Measurements from ENCODE around the gene PPP2R3A. TPM values are rescaled to one million over a fixed set of nuclear protein-coding genes. Genes with fewer than 3 reads are reported as not detected.
"Not testable (repeated sequence)": the region's sequence is repeated elsewhere in the genome, so short reads cannot be mapped to it uniquely, and the experiment has no call there.

PPP2R3A gene
- polyA plus RNA-seq, 1 donor (not counting 4 experiments of a cell fraction or from before 2014, with no cell fraction given), result 11.1 TPM

DNA sequence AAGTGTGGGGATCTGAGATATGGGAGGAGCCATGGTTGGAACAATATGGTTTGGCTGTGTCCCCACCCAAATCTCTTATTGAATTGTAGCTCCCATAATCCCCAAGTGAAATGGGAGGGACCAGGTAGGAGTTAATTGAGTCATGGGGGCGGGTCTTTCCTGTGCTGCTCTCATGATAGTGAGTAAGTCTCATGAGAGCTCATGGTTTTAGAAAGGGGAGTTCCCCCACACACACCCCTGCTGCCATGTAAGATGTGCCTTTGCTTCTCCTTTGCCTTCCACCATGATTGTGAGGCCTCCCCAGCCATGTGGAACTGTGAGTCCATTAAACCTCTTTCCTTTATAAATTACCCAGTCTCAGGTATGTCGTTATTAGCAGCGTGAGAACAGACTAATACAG is 119.5 kb downstream of the PPP2R3A start:
- H2AFZ ChIP-seq (ENCODE audit: control insufficient read depth, low read length); H3K27me3 ChIP-seq (ENCODE audit: control insufficient read depth, extremely low read depth, insufficient read depth, low read length); DNase-seq (ENCODE audit: low read depth, low spot score); H3K27ac ChIP-seq (ENCODE audit: control insufficient read depth, insufficient read depth, low read length); FAIRE-seq; H4K20me1 ChIP-seq (ENCODE audit: control insufficient read depth, extremely low read depth, insufficient read depth, low read length); H3K79me2 ChIP-seq (ENCODE audit: control insufficient read depth, insufficient read depth, low read length); H3K4me3 ChIP-seq (ENCODE audit: control insufficient read depth in 2 of 3, extremely low read depth in 1 of 3, insufficient read depth in 2 of 3, low read depth in 1 of 3, low read length in 3 of 3); H3K4me2 ChIP-seq (ENCODE audit: control insufficient read depth, extremely low read depth, insufficient read depth, low read depth, low read length); H3K9me3 ChIP-seq (ENCODE audit: control insufficient read depth, low read depth, low read length); H3K9me1 ChIP-seq (ENCODE audit: control insufficient read depth, extremely low read depth, insufficient read depth, low read length); H3K9ac ChIP-seq (ENCODE audit: control insufficient read depth, extremely low read depth, insufficient read depth, low read length); dilution Hi-C loops (cut with MboI; ENCODE audit: extremely low pct_ligation_motif_present, low sequenced_read_pairs); H3K4me1 ChIP-seq (ENCODE audit: control insufficient read depth, extremely low read depth, insufficient read depth, low read length): not testable (repeated sequence)
- peaks cover 11 to 15% of the 10 kb centered on the region in 2 experiments for H3K36me3 ChIP-seq (ENCODE audit: control insufficient read depth in 2 of 2, extremely low read depth in 1 of 2, insufficient read depth in 2 of 2, low read length in 2 of 2)

DNA sequence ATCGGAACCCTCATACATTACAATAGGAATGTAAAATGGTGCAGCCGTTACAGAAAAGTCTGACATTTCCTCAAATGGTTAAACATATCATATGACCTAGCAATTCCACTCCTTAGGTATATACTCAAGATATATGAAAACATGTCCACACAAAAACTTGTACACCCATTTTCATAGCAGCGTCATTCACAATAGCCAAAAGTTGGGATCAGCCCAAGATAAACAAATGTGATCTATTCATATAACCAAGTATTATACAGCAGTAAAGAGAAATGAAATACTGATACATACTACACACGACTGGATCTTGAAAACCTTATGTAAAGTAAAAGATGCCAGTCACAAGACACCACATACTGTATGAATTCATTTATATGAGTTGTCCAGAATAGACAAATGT is 128.2 kb downstream of the PPP2R3A start:
- Histone ChIP-seq H3K9me1 (ENCODE audit: control insufficient read depth, extremely low read depth, insufficient read depth, low read length) (no peaks in the 10 kb centered on the region), H3K4me2 (ENCODE audit: control insufficient read depth, extremely low read depth, insufficient read depth, low read depth, low read length) (no peak overlapping the region), H3K4me3 (ENCODE audit: control insufficient read depth in 2 of 3, extremely low read depth in 1 of 3, insufficient read depth in 2 of 3, low read depth in 1 of 3, low read length in 3 of 3) (no peak overlapping the region), H3K79me2 (ENCODE audit: control insufficient read depth, insufficient read depth, low read length) (no peaks in the 10 kb centered on the region), H3K9ac (ENCODE audit: control insufficient read depth, extremely low read depth, insufficient read depth, low read length) (no peak overlapping the region), H4K20me1 (ENCODE audit: control insufficient read depth, extremely low read depth, insufficient read depth, low read length) (no peaks in the 10 kb centered on the region), H3K9me3 (ENCODE audit: control insufficient read depth, low read depth, low read length) (no peaks in the 10 kb centered on the region), H3K36me3 (ENCODE audit: control insufficient read depth in 2 of 2, extremely low read depth in 1 of 2, insufficient read depth in 2 of 2, low read length in 2 of 2) (peaks cover 4 to 7% of the 10 kb centered on the region in 2 experiments), H3K27me3 (ENCODE audit: control insufficient read depth, extremely low read depth, insufficient read depth, low read length) (no peaks in the 10 kb centered on the region), H3K4me1 (ENCODE audit: control insufficient read depth, extremely low read depth, insufficient read depth, low read length) (no peaks in the 10 kb centered on the region), H2AFZ (ENCODE audit: control insufficient read depth, low read length) (no peak overlapping the region), H3K27ac (ENCODE audit: control insufficient read depth, insufficient read depth, low read length) (no peak overlapping the region)
- dilution Hi-C loops (cut with MboI; ENCODE audit: extremely low pct_ligation_motif_present, low sequenced_read_pairs), result no loop called here
- DNase-seq (ENCODE audit: low read depth, low spot score), result no peak
- FAIRE-seq, result no peak
- TF ChIP-seq, protein P1, sequence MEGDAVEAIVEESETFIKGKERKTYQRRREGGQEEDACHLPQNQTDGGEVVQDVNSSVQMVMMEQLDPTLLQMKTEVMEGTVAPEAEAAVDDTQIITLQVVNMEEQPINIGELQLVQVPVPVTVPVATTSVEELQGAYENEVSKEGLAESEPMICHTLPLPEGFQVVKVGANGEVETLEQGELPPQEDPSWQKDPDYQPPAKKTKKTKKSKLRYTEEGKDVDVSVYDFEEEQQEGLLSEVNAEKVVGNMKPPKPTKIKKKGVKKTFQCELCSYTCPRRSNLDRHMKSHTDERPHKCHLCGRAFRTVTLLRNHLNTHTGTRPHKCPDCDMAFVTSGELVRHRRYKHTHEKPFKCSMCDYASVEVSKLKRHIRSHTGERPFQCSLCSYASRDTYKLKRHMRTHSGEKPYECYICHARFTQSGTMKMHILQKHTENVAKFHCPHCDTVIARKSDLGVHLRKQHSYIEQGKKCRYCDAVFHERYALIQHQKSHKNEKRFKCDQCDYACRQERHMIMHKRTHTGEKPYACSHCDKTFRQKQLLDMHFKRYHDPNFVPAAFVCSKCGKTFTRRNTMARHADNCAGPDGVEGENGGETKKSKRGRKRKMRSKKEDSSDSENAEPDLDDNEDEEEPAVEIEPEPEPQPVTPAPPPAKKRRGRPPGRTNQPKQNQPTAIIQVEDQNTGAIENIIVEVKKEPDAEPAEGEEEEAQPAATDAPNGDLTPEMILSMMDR (optimal IDR thresholded peaks at IDR 0.05 in 1 of 3, IDR thresholded peaks at IDR 0.05 in 1 of 3, conservative IDR thresholded peaks at IDR 0.05 in 1 of 3; ENCODE audit: extremely low read depth in 1 of 3, insufficient read depth in 2 of 3, low read length in 3 of 3), result no peak
- no peak for TF ChIP-seq EZH2 (IDR thresholded peaks at IDR 0.05; ENCODE audit: low read length)

DNA sequence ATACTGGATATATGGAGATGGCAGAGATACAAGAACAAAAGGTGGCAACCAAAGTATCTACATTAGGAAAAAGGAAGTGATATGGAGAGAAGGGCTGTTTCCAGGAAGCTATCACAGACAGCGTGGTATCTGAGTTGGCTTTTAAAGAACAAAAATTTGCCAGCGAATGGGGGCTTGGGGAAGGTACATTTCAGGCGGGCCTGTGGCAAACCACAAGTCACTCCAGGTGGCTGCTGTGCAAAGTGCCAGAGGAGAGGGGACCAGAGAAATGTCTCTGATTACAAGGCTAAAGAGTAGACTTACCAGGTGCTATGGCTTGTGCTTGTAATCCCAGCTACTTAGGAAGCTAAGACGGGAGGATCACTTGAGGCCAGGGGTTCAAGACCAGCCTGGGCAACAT is 139.5 kb downstream of the PPP2R3A start:
- Histone ChIP-seq H3K9me1 (ENCODE audit: control insufficient read depth, extremely low read depth, insufficient read depth, low read length) (no peaks in the 10 kb centered on the region), H3K9ac (ENCODE audit: control insufficient read depth, extremely low read depth, insufficient read depth, low read length) (no peak overlapping the region), H2AFZ (ENCODE audit: control insufficient read depth, low read length) (no peak overlapping the region), H3K4me2 (ENCODE audit: control insufficient read depth, extremely low read depth, insufficient read depth, low read depth, low read length) (no peak overlapping the region), H3K79me2 (ENCODE audit: control insufficient read depth, insufficient read depth, low read length) (no peaks in the 10 kb centered on the region), H4K20me1 (ENCODE audit: control insufficient read depth, extremely low read depth, insufficient read depth, low read length) (no peaks in the 10 kb centered on the region), H3K27me3 (ENCODE audit: control insufficient read depth, extremely low read depth, insufficient read depth, low read length) (no peaks in the 10 kb centered on the region), H3K4me1 (ENCODE audit: control insufficient read depth, extremely low read depth, insufficient read depth, low read length) (no peaks in the 10 kb centered on the region), H3K36me3 (ENCODE audit: control insufficient read depth in 2 of 2, extremely low read depth in 1 of 2, insufficient read depth in 2 of 2, low read length in 2 of 2) (peaks cover 0 to 3% of the 10 kb centered on the region in 2 experiments), H3K4me3 (ENCODE audit: control insufficient read depth in 2 of 3, extremely low read depth in 1 of 3, insufficient read depth in 2 of 3, low read depth in 1 of 3, low read length in 3 of 3) (no peak overlapping the region), H3K9me3 (ENCODE audit: control insufficient read depth, low read depth, low read length) (no peaks in the 10 kb centered on the region), H3K27ac (ENCODE audit: control insufficient read depth, insufficient read depth, low read length) (no peak overlapping the region)
- DNase-seq (ENCODE audit: low read depth, low spot score) (no peak), FAIRE-seq (no peak)
- TF ChIP-seq EZH2 (IDR thresholded peaks at IDR 0.05; ENCODE audit: low read length), result no peak
- TF ChIP-seq, protein P1 (optimal IDR thresholded peaks at IDR 0.05 in 1 of 3, IDR thresholded peaks at IDR 0.05 in 1 of 3, conservative IDR thresholded peaks at IDR 0.05 in 1 of 3; ENCODE audit: extremely low read depth in 1 of 3, insufficient read depth in 2 of 3, low read length in 3 of 3), result no peak
- dilution Hi-C loops (cut with MboI; ENCODE audit: extremely low pct_ligation_motif_present, low sequenced_read_pairs), result no loop called here
